DOHH2 (cell line): ENCODE measurements around the gene OR6B2.

Experiments used
- H3F3A ChIP-seq: fragments of 200-600 bp; sonication (generic), shearing (Covaris generic); 2 replicates; pipeline ENCODE4 v1.6.0; 2016; ENCODE audit warnings: antibody characterized with exemption, mild to moderate bottlenecking; ENCODE audit not compliant: control insufficient read depth, insufficient read depth
- H3K27ac ChIP-seq: fragments of 200-600 bp; sonication (generic); 2 replicates; pipeline ENCODE4 v1.5.1; 2014; ENCODE audit warnings: low read depth, mild to moderate bottlenecking, low read length, moderate library complexity
- H3K27me3 ChIP-seq: fragments of 200-600 bp; sonication (generic); 2 replicates; pipeline ENCODE4 v1.6.1; 2014; ENCODE audit warnings: mild to moderate bottlenecking, low read length, mixed read lengths; ENCODE audit not compliant: control insufficient read depth
- H3K36me3 ChIP-seq: fragments of 200-600 bp; sonication (generic); 2 replicates; pipeline ENCODE4 v1.6.1; 2014; ENCODE audit warnings: mild to moderate bottlenecking, low read length, moderate library complexity, mixed read lengths; ENCODE audit not compliant: control insufficient read depth
- H3K4me1 ChIP-seq: fragments of 200-600 bp; sonication (generic); 2 replicates; pipeline ENCODE4 v1.6.1; 2014; ENCODE audit warnings: mild to moderate bottlenecking, low read length, mixed read lengths; ENCODE audit not compliant: control insufficient read depth
- H3K4me2 ChIP-seq: fragments of 200-600 bp; sonication (generic); 2 replicates; pipeline ENCODE4 v1.6.0; 2014; ENCODE audit warnings: mild to moderate bottlenecking, low read length, moderate library complexity
- H3K4me3 ChIP-seq: fragments of 200-600 bp; sonication (generic); 2 replicates; pipeline ENCODE4 v1.5.1; 2014; ENCODE audit warnings: mild to moderate bottlenecking, low read length, mixed read lengths
- H3K79me2 ChIP-seq: fragments of 200-600 bp; sonication (generic); 2 replicates; pipeline ENCODE4 v1.6.1; 2014; ENCODE audit warnings: mild to moderate bottlenecking, low read length, mixed read lengths; ENCODE audit not compliant: control insufficient read depth
- H3K9me2 ChIP-seq: fragments of 200-600 bp; sonication (generic); replicated peaks from 2 replicates; pipeline ENCODE4 v1.6.1; 2014; ENCODE audit warnings: mild to moderate bottlenecking, low read length, mixed read lengths; ENCODE audit not compliant: control insufficient read depth
- H3K9me3 ChIP-seq: fragments of 200-600 bp; sonication (generic); 2 replicates; pipeline ENCODE4 v1.6.1; 2014; ENCODE audit warnings: antibody characterized with exemption, low read length, mixed read lengths; ENCODE audit not compliant: control insufficient read depth, insufficient read depth
- H4K20me1 ChIP-seq: fragments of 200-600 bp; sonication (generic); 2 replicates; pipeline ENCODE4 v1.6.0; 2014; ENCODE audit warnings: low read depth, mild to moderate bottlenecking, antibody characterized with exemption, low read length, moderate library complexity; ENCODE audit not compliant: control insufficient read depth, insufficient read depth
- EZH2phosphoT487 ChIP-seq: fragments of 200-600 bp; sonication (generic); IDR thresholded peaks from 2 replicates; pipeline ENCODE4 v1.6.1; 2017; ENCODE audit warnings: borderline replicate concordance, mild to moderate bottlenecking, antibody characterized with exemption, low read length, moderate library complexity, mixed read lengths
- TF ChIP-seq, protein P1 (sequence below): fragments of 200-600 bp; sonication (generic); IDR thresholded peaks from one replicate; pipeline ENCODE4 v1.5.1; 2014; ENCODE audit warnings: antibody characterized with exemption, mild to moderate bottlenecking, low read depth, low read length; ENCODE audit not compliant: poor library complexity, severe bottlenecking

OR6B2 gene

DNA sequence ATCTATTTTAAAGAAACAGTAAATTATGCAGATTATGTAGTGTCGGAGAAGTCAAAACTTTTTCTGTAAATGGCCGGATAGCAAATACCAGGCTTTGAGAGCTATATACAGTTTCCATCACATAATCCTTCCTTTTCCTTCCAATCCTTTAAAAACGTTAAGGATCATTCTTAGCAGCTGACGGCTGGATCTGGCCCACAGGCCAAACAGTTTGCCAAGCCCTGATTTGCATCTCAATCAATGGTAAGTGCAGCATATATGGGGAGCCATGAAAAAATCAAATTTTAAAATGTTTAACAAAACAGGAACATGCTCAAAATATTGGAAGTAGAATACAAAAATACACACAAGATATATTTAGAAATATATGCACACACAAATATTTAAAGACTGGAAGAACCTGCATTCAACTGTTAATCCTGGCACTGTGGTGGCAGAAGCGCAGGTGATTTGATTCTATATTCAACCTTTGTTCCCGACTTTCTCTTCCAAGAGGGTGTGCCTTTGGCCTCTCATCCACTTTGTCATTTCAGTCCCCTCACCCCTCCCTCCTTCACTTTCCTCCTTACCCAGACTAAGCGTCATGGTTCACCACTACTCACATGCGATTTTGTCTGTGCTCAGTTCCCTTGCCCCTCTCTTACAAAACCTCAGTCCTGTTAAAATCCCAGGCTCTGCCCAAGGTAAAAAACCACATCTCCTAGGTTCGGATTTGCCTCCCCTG, 32.4 kb downstream of the OR6B2 start:
- Histone ChIP-seq H3K4me3 (no peak overlapping the region), H3K27me3 (no peaks in the 10 kb centered on the region), H3K4me1 (no peaks in the 10 kb centered on the region), H3F3A (peaks cover 3% of the 10 kb centered on the region; the same call in 1 of the 2 replicates), H3K36me3 (peaks cover 37% of the 10 kb centered on the region), H3K4me2 (no peak overlapping the region), H3K9me3 (no peaks in the 10 kb centered on the region), H3K9me2 (no peaks in the 10 kb centered on the region), H3K27ac (no peak overlapping the region), H4K20me1 (no peaks in the 10 kb centered on the region), H3K79me2 (no peaks in the 10 kb centered on the region)
- TF ChIP-seq, protein P1, sequence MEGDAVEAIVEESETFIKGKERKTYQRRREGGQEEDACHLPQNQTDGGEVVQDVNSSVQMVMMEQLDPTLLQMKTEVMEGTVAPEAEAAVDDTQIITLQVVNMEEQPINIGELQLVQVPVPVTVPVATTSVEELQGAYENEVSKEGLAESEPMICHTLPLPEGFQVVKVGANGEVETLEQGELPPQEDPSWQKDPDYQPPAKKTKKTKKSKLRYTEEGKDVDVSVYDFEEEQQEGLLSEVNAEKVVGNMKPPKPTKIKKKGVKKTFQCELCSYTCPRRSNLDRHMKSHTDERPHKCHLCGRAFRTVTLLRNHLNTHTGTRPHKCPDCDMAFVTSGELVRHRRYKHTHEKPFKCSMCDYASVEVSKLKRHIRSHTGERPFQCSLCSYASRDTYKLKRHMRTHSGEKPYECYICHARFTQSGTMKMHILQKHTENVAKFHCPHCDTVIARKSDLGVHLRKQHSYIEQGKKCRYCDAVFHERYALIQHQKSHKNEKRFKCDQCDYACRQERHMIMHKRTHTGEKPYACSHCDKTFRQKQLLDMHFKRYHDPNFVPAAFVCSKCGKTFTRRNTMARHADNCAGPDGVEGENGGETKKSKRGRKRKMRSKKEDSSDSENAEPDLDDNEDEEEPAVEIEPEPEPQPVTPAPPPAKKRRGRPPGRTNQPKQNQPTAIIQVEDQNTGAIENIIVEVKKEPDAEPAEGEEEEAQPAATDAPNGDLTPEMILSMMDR = no peak
- no peak for TF ChIP-seq EZH2phosphoT487

DNA sequence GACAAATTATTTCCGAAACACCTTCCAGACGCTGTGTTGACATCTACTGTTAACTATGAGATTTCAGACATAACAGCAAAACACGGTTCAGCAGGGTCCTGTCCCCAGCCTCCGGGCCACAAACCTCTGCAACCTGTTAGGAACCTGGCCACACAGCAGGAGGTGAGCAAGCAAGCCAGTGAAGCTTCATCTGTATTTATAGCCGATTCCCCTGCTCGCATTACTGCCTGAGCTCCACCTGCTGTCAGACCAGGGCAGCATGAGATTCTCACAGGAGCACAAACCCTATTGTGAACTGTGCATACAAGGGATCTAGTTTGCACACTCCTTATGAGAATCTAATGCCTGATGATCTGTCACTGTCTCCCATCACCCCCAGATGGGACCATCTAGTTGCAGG, 36.1 kb downstream of the OR6B2 start:
- no peak overlapping the region for H3K4me3 ChIP-seq
- no peaks in the 10 kb centered on the region for H3K4me1 ChIP-seq
- H4K20me1 ChIP-seq = no peaks in the 10 kb centered on the region
- H3K36me3 ChIP-seq = peaks cover 39% of the 10 kb centered on the region
- no peaks in the 10 kb centered on the region for H3K27me3 ChIP-seq
- no peaks in the 10 kb centered on the region for H3K9me2 ChIP-seq
- no peaks in the 10 kb centered on the region for H3K9me3 ChIP-seq
- no peak overlapping the region for H3K27ac ChIP-seq
- no peak overlapping the region for H3K4me2 ChIP-seq
- peaks cover 9% of the 10 kb centered on the region for H3F3A ChIP-seq
- no peaks in the 10 kb centered on the region for H3K79me2 ChIP-seq
- no peak for TF ChIP-seq EZH2phosphoT487
- TF ChIP-seq, protein P1 = no peak

DNA sequence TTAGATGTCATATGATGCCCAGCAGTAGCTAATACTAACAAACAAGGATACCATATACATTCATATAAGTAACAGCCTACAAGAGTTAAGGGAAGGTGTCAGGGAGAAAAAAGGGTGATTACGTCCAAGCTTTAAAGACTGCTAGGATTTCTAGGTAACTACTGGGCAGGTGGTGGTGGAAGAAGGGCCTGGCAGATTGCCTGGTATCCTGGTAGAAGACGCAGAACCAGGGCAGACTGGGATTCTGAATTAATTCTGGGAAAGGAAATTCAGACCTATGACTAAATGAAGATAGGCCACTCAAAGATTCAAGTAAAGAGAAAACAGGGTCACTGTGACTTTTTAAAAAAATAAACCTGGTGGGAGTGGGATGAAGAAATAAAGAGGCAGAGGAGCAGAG, 36.9 kb downstream of the OR6B2 start:
- Histone ChIP-seq H3K27ac (no peak overlapping the region), H3F3A (peaks cover 9% of the 10 kb centered on the region), H3K9me2 (no peaks in the 10 kb centered on the region), H3K79me2 (no peaks in the 10 kb centered on the region), H4K20me1 (no peaks in the 10 kb centered on the region), H3K36me3 (peaks cover 39% of the 10 kb centered on the region), H3K9me3 (no peaks in the 10 kb centered on the region), H3K4me1 (no peaks in the 10 kb centered on the region), H3K4me3 (no peak overlapping the region), H3K4me2 (no peak overlapping the region), H3K27me3 (no peaks in the 10 kb centered on the region)
- TF ChIP-seq, protein P1 = no peak
- TF ChIP-seq EZH2phosphoT487 = no peak
